D721Med (cell line): ENCODE measurements around the gene MAPK8IP3.

Source experiments
- DNase-seq: peaks from one replicate; pipeline ENCODE4 v3.0.0; 2011; ENCODE audit warnings: low spot score; ENCODE audit not compliant: insufficient read length
- FAIRE-seq: peaks from 2 replicates; lab custom pipeline; 2011; peaks lifted over from hg19 to GRCh38; lab: Jason Lieb, UNC
- TF ChIP-seq, protein P1 (sequence below): IDR thresholded peaks from 2 replicates; pipeline ENCODE4 v1.5.1; 2012; ENCODE audit warnings: mild to moderate bottlenecking, control low read depth; ENCODE audit not compliant: insufficient read depth; ENCODE audit errors: missing control alignments

MAPK8IP3 gene

DNA sequence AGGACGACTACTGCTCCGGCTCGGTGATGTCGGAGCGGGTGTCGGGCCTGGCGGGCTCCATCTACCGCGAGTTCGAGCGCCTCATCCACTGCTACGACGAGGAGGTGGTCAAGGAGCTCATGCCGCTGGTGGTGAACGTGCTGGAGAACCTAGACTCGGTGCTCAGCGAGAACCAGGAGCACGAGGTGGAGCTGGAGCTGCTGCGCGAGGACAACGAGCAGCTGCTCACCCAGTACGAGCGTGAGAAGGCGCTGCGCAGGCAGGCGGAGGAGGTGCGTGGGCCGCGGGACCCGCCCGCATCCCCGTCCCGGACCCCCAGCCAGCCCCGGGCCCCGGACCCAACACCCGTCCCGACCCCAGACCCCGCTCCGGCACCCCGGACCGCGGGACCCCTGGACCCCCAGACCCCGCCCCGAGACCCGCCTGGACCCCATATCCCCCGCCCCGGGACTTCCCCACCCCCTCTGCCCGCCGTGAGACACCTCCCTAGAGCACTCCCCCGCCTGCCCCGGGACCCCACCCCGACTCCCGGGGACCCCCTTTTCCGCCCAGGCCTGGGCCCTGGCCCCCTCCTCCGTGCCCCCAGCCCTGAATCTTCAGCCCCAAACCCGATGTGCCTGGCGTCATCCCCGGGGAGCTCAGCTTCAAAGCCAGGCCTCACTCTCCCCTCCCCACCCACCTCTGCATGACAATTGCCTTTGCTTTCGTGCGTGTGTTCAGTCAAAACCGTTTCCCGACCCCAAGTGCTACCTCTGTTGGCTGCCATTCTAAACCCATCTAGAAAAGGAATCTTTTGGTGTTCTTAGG lies 594 bp downstream of the MAPK8IP3 start:
- no peak for FAIRE-seq
- DNase-seq, result no peak
- TF ChIP-seq, protein P1, sequence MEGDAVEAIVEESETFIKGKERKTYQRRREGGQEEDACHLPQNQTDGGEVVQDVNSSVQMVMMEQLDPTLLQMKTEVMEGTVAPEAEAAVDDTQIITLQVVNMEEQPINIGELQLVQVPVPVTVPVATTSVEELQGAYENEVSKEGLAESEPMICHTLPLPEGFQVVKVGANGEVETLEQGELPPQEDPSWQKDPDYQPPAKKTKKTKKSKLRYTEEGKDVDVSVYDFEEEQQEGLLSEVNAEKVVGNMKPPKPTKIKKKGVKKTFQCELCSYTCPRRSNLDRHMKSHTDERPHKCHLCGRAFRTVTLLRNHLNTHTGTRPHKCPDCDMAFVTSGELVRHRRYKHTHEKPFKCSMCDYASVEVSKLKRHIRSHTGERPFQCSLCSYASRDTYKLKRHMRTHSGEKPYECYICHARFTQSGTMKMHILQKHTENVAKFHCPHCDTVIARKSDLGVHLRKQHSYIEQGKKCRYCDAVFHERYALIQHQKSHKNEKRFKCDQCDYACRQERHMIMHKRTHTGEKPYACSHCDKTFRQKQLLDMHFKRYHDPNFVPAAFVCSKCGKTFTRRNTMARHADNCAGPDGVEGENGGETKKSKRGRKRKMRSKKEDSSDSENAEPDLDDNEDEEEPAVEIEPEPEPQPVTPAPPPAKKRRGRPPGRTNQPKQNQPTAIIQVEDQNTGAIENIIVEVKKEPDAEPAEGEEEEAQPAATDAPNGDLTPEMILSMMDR, result no peak

DNA sequence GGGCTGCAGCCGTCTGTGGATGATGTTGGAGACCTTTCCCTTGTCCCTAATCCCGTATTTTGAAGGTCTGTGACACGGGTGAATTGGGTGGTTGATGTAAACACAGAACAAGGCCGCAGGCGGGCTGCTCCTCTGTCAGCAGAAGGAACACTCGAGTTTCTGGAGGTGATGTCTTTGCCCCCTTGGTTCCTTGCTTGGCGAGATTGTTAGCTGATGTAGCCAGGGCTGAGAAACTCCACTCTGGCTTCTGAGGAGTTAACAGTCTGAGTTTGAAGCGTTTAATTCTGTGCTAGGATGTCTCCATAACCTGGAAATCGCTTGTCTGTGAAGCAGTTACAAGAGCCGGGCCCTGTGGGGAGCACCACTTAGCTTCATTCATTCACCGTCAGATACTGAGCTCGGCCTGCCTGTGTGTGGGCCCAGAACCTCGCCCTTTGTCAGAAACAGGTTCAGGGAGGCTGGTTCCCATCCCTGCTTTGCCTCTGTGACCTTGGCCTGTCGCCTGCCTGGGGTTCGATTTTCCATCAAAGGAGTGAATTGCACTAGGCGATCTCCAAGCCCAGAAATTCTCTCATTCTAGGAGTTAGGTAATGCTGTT lies 1.3 kb downstream of the MAPK8IP3 start:
- FAIRE-seq (no peak), DNase-seq (no peak)
- TF ChIP-seq, protein P1, result no peak

DNA sequence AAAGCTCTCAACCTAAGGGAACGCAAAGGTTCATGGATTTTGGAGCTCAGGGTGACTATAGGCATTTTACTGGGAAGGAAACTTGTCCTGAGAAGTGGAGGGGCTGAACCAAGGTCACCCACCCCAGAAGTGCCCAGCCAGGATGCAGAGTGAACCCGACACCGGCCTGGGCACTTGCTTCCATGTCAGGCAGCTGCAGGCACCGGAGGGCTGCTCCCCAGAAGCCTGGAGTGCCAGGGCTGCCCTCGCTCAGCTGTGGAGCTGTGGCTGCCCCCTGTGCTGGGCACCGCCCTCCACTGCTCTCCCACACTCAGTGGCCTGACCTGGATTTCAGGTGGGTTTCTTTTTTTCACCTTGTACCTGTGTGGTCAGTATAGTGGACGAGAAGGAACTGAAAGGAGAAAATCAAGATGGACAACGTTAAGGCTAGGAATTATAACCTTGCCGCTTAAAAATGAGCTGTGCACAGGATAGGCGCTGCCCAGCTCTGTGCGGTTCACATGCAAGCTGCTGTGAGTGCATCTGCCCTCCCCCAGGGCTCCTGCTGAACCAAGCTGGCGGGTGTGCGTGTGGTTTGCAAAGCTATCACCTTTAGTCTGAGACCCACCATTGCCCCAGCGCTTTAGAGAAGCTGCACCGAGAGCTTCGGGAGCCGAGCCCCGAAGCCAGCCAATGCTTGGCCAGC lies 2.2 kb downstream of the MAPK8IP3 start:
- DNase-seq (no peak), FAIRE-seq (no peak)
- TF ChIP-seq, protein P1, result no peak

DNA sequence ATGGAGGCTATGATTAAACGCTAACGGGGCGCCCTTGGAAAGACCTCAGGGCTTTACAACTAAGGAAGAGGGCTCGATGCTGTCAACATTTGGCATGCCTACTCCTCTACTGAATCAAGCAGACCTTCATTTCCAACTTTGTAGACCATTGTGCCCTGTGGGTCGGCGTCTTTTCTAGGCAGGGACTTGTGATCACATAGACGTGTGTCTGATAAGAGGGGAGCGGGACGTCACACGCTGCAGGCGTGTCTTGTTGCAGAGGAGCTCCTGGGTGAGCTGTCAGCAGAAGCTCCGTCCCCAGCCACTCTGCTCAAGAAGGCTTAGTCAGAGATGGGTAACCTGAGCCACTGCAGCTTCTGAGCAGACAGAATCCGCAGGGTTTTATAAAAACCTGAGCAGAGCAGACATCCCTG lies 2.8 kb downstream of the MAPK8IP3 start:
- FAIRE-seq (no peak), DNase-seq (no peak)
- TF ChIP-seq, protein P1, result no peak

DNA sequence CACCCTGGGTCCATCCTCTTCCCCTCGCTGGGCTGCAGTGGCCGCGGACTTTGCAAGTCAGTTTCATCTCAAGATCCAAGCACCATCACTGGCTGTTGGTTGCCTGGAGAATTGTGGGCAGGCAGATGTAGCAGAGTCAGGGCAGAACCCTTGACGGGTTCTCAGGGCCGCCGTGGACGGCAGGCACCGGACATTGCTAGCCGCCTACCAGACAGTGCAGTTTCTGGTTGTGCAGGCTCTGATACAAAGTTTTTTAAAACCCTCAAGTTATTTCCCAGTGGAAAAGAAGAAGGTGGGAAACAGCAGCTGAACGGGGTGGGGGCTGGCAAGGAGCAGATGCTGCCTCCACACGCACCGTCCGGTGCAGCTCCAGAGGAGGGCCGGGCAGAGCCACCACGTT lies 3.4 kb downstream of the MAPK8IP3 start:
- FAIRE-seq, result no peak
- TF ChIP-seq, protein P1, result no peak
- DNase-seq, result no peak

DNA sequence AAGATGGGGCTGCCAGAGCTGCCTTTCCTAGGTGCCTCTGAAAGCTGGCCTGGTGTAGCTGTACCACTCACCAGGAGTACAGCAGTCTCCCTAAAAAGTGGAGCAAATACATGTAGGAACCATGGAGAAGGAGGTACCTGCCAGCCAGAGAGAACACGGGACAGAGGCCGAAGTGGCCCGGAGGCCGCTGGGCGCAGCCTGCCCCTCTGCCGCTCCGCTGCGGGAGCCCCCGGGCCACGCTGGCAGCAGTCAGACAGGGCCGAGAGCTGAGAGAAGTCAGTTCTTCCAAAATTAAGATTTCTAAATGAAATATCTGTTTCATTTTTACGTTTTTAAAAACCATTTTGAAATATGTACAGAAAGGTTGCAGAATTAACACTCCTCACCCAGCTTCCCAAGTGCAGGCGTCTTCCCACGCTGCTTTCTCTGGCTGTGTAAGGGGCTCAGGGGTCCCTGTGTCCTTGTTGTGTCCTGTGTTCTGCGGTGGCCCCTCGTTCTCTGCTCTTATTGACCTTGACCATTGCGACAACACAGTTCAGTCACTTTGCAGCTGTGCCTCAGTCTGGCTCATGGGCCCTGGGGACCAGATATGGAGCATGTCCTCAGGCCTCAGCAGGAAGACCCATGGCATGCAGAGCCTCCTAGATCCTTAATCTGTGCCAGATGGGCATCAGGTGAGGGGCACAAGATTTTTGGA lies 5.0 kb downstream of the MAPK8IP3 start:
- TF ChIP-seq, protein P1, result no peak
- no peak for FAIRE-seq
- DNase-seq, result no peak
